COR-L47 (cell line): ENCODE data around the gene FOXP1.

ENCODE experiments used
- DNase-seq: peaks from one replicate; lab custom pipeline; 2025; lab: John Stamatoyannopoulos, UW

FOXP1 gene

DNA sequence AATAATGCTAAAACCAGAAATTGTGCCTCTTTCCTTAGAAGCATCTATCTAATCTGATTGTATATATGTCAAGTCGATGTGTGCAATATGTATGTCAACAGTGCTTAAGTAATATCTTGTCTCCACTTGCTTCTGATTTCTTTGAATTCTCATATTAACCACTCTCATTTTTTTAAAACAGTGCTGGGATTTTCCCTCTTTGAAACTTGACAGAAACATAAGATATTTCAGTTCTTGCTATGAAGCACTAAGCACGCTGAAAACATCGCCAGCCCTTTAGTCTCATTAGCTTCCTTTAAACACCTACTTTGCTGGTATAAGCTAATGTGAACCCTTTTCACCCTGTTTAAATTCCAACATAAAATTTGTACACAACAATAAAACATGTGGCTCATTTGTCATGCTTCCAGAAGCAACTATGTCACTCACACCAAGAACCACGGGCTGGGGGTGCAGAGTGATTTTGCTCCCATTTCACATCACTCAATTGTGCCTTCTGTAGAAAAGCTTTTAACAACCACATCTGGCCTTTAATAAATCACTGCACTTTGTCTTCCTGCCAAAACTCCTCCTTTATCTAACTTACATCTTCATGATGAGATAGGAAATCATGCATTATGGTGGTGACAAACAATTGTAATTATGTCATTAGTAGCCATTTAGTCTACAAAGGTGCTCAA lies 185.2 kb downstream of the FOXP1 start:
- peak; percentile 16 for DNase-seq

DNA sequence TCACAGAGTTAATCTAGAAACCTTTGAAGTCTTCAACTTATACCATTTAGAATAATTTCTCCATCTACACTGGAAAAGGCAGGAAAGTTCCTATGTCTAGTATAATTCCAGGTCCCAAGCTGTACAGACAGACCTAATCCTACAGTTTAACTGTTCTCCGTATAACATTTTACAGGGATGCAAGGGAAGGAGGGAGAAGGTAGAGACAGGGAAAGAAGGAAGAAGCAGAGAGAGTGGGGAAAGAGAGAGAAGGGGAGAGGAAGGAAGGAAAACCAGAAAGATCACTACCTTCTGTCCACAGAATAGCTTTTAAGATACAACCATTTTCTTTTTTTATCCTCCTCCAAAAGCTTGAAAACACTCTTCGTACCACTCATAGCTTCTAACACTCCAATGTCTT lies 185.8 kb downstream of the FOXP1 start:
- DNase-seq, result no peak

- DNase-seq, result no peak
Measured at GRCh38 chr3:71397046-71397445, 186.5 kb downstream of the FOXP1 start.

DNA sequence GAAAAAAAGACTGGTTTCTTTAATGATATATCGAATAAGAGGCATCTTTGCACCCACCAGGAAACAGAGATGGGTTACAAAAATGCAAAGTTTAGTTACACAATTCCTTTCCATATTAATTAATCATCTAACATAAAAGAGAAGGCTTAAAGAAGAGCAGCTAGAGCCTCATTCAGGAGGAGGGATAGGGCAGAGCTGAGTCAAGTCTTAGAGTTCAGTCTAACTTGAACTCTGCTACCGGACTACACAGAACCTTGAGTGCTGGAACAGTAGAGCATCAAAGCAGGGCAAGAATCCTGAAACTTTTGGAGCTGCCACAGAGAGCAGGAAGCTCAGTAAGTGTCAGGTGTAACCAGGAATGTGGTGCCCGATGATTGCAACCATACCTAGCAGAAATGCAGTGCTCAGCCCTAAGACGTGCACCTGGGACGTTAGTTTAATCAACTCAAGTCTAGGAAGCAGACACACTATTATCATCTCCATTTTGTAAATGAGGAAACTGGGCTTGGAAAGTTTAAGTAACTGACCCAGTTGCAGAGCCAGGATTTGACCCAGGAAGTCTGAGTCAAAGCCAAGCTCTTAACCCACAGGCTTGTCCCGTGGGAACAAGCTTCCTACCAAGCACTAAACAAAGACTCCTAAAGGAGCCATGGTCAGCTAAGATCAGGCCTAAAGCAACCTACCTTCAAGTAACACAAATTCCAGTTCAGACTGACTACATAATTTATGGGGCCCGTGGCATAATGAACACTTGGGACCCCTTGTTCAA lies 187.4 kb downstream of the FOXP1 start:
- DNase-seq, result no peak

GRCh38 chr3:71395470-71395869 lies 188.1 kb downstream of the FOXP1 start:
- DNase-seq, result no peak

- no peak for DNase-seq
Measured at GRCh38 chr3:71393745-71394144, 189.8 kb downstream of the FOXP1 start.

DNA sequence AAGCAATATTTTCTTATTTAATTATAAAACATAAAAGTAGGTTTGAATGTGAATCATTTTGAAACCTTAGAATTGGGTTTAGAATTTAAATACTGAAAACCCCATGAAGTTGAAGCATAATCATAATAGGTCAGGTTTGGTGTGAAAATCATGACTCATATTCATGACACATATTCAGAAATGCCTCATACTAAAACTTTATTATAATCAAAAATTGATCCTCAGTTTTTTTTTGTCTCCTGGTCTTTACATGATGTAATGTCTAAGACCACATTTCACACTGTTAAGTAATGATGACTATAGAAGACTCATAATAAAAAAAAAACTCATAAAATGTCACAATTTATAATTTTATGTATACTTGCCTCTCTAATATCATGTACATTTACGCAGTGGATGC lies 190.4 kb downstream of the FOXP1 start:
- no peak for DNase-seq

DNA sequence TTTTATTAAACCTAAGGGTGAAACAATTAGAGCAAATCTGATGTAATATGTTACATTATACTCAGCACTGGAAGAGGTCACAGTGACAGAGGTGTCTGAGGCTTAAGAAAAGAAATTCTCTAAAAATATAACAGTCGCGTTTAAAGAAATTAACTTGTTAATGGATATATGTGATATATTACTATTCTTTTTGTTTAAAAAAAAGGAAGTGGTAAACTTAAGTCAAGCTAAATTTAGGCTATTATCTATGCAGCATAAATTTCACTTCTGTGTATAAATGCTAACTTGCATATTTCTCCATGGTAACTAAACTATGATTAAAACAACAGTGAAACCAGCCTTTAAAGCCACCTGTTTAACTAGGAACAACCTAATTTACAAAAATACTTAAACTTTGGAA lies 191.3 kb downstream of the FOXP1 start:
- no peak for DNase-seq

DNA sequence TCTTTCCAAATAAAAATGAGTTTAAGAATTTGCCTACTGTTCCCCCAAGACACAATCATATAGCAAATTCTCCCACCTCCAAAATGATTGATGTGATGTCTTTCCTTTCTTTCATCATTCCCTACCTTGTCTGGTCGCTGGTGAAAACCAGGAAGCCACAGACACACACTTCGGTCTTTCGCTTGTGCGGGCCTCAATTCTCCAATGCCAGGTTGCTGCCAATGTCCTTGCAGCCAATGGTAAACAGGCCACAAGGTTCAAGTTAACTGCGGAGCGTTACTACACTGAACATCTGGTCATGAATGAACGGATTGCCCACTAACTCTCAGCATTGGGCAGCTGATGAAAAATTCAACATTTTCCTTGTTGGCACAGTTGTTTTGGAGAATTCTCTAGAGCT lies 192.2 kb downstream of the FOXP1 start:
- DNase-seq, result no peak

DNA sequence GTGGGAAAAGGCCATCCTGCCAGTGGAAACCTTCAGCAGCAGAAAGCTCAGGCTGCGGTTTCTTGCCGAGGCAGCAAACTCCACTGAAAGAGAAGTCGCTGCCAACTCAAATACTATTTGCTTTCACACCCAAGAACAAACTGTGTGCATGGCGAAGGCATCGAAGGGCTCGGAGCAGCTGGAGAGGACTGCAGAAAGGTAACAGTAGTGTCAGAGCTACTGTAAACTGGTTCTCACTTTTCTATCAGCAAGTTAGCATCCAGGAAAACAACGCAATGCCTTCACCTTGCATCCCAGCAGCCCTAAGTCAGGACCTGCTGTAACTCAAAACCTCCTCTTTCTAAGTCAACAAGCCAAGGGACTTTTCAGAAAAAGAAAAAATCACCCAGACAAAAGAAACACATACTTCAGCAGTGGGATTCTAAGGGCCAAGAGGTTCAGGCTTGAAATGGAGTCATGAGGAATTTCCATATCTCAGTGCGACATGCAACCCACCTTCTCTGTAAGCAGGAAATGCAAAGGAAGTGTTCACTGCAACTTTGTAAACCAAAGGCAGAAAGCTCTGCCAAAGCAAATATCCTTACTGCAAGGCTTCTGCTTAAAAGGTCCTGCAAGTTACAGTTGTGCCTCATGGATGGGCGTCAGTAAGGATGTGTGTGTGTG lies 193.5 kb downstream of the FOXP1 start:
- DNase-seq, result peak; percentile 2

DNA sequence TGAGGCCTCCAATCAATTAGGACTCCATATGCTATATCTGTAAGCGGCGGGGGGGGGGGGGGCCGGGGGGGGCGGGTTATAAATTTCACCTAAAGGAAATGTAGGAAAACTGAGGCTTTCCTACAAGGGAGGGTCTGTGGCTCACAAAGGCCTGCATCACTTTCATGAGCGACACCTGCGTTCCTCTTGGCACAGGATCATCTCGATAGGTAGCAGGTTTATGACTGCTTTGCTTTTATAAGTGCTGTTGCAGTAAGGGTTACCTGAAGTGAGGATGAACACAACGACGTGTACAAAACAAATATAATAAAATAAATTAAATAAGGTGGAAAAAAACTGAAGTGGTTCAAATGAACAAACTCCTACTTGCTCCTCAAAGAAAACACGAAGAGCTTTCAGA lies 194.3 kb downstream of the FOXP1 start:
- no peak for DNase-seq

DNA sequence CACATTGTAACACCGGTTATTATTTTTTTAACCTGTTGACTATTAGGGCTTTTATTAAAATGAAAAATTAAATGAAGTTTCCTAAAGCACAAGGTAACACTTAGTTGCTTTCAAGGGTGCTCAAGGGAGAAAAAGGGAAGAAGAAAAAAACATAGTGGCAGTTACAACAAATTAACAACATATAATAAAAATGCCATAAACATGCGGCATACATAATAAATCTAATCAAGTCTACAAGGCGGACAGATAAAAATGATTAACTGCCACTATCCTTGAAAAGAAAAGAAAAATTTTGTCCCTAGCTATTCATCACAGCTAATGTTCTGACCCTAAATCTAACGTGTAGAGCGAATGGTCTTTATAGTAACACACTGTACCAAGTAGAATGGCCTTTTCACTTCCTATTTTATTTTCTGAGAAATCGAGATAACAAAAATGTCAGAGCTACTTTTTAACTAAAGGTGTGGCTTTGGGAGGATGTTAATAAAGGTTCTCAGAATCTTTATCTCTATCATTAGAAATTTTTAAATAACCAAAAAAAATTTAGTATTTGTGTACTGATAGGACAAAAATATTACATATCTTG lies 194.9 kb downstream of the FOXP1 start:
- no peak for DNase-seq

GRCh38 chr3:71387586-71387985 lies 195.9 kb downstream of the FOXP1 start:
- DNase-seq, result no peak

DNA sequence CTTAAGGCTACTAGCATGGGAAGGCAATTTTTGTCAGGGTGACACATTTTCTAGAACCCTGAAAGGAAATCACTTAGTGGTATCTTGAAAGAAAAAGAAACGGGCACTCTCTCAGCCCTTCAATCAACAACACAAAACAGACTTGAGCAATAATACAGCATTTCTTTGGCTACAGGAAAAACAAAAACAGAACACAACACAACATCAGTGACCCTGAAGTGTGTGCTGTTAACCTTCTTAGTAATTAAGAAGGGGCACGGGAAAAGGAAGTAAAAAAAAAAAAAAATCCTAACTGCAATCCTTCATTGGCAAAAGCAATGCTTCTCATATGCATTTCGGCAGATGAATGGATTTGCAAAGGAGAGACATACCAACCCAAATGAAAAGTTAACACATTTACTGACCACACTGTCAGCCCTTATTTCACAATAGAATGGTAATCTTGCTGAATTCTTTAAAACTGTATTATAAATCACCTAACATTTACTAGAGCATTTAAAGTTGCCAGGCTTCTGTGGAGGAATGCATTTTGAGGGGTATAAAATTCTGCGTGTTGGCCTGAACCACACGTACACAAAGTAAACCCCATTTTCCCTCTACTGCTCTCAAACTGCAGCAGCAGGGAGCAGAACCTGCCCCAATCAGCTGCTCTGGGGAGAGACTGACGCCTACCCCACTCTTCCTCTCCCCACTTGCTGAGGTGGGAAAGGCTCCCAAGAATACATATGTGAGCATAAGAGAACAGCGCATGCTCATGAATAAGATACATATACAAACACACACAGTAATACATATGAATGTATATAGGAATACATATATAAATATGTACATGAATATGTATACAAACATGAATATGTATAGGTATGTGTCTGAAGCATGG lies 198.5 kb downstream of the FOXP1 start:
- no peak for DNase-seq

GRCh38 chr3:71384388-71384787 lies 199.1 kb downstream of the FOXP1 start:
- no peak for DNase-seq

GRCh38 chr3:71380096-71380495 lies 203.4 kb downstream of the FOXP1 start:
- no peak for DNase-seq

GRCh38 chr3:71378509-71378908 lies 205.0 kb downstream of the FOXP1 start:
- no peak for DNase-seq

GRCh38 chr3:71376911-71377310 lies 206.6 kb downstream of the FOXP1 start:
- DNase-seq, result no peak

- DNase-seq, result no peak
Measured at GRCh38 chr3:71376503-71376902, 207.0 kb downstream of the FOXP1 start.

DNA sequence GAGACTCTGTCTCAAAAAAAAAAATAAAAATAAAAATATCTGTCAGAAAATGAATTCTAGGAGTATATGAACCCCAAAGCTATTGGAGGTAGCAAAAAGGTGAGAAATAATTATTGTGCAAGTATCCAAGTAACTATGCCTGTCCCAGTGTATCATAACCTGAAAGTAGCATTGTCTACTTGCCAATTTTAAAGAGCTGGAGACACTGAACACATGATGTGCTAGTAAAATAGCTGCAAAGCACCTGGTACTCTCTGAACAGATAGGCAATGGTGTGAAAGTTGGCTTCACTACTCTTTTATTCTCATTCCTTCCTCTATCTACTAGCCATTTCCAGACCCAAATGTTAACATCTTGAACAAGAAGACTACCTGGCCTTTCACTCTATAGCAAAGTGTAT lies 208.9 kb downstream of the FOXP1 start:
- DNase-seq, result no peak

GRCh38 chr3:71372911-71373637 lies 210.5 kb downstream of the FOXP1 start:
- DNase-seq, result no peak
